NCI-H146 (cell line): ENCODE results near the gene HIRA.
"Not testable (repeated sequence)": the region's sequence is repeated elsewhere in the genome, so short reads cannot be mapped to it uniquely, and the experiment has no call there.

Source experiments
- DNase-seq: peaks from one replicate; lab custom pipeline; 2025; lab: John Stamatoyannopoulos, UW

The HIRA gene

DNA sequence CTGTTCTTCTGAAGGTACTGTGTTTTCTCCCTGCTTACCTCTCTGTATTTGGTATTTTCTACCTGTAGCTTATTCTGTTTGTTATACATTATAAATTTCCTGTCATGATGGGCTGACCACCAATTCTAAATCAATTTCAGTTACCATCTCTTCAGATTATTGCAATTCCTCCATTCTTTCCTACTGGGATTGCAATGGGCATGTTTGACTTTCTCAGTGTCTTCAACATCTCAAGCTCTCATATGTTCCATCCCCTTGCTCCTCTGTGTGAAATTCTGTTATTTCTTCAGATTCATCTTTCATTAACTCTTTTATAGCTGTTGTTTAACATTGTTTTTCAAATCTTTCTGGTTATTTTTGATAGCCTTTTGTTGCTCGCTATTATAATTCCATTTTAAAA lies 31.5 kb upstream of the HIRA start:
- no peak for DNase-seq

DNA sequence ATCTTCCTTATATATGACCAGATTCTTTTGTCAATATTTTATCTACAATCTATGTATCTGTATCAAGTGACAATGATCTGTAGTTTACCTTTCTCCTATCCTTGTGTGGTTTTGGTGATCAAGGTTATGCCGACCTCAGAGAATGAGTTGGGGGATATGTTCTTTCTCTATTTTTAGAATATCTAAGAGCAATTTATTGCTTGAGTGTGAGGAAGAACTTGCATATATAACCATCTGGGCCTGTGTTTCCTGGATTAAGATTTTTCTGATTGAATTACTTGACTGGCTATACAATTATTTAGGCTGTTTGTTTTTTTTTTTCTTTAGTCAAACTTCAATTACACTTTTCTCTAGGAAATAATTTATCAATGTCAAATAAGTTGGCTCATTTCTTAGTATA lies 30.0 kb upstream of the HIRA start:
- DNase-seq: no peak

DNA sequence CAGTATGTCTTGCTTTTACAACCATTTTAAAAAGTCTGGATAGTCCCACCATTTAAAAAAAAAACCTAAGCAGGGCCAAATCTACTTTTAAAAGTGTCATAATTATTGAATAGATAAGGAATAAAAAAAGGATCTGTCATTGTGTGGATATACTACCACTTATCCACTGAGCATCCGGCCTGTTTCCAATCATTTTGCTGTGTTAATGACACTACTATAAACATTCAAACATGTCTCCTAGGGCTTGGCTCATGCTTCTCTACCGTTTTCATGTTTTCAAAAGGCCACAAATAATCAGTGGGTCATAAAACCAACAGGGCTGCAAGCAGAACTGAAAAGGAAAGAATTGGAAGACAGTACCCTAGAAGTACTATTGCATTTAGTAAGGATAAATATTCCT lies 28.5 kb upstream of the HIRA start:
- DNase-seq: no peak

DNA sequence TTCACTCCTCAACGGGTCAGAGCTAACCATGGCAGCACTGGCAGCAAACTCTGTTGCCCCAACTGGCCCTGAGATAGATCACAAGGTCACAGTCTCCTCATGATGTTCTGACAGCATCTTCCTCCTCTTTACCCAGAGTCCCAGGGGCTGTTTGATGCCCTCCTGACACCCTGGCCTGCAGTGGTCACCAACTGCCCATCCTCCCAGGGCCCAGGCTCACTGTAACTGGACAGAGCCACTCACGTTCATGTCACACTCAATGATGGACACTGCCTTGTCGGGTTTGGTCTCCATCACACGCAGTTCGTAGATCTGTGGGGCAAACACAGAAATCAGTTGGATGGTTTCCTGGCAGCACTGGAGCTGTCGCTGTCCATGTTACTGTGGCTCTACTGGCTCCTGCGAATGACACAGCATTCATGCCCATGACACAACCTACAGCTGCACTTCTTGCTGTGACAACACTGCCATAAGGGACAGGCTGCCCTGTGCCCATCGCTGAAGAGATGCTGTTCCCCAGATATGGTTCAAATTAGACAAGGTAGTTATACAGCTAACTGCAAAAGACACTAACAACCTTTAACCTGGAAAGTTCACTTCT lies 26.4 kb upstream of the HIRA start:
- no peak for DNase-seq

DNA sequence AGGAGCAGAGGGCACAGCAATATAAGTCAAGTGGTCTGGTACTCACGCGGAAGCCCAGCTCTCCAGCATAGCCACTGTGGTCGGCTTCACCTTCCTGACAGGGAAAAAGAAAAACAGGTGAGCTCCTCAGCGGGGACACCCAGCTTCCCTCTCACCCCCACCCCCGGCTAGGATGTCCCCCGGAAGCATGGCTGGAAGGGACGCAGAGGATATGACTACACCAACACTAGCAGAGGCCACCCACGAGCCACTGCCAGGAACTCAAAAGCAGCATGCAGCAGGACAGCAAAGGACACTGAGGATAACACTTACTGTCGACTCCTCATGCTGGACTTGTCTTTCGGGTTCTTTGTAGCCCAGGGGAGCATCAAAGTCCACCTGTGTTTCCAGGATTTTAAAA lies 25.0 kb upstream of the HIRA start:
- no peak for DNase-seq

DNA sequence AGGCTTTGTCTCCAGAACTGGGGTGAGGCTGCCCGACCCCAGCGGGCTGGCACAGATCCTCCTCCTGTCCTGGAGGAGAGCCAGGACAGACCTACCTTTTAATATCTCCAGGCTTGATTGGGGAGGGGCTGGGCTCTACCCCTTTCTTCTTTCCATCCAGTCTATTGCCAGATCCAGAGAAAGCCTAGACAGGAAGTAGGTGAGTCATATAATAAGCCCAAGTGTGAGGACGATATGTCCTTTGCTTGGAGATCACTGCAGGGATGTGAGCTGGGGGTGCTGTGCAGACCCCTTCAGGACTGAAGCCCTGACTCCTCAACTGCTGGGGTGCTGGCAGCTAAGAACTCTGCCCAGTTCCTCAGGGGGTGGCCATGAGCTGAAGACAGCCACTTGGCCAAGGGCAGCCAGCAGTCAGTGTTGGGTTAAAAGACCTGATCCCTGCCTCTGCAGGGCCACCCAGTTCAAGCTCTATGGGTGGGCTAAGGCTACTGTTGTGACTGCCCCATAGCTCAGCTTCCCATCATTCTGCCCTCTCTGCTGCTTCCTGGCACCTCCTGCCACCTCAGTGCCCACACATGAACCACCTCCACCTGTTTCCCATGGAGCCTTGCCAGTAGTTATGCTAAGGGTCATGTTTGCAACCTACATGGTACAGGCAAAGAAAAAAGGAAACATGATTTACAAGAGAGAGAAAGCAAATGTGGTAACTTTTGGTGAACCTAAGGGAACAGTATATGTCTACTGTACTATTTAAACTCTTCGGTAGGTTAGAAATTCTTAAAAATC lies 24.2 kb upstream of the HIRA start:
- no peak for DNase-seq

DNA sequence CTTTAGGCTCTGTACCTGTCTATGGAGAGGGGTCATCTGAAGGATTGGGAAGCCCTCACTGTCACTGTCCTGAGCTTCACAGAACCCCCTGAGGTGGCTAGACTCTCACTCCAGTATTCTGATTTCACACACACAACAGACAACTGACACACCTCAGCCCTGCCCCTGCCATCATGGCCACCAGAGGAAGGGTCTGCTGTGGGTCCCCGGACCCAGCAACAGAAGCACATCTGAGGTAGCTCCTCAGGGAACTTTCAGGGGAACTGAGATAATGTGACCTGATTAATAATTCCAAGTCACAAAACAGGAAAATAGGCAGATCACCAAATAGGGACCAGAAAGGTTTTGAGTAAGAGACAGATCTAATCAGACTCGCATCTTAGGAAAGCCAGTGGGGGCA lies 23.5 kb upstream of the HIRA start:
- DNase-seq: no peak

DNA sequence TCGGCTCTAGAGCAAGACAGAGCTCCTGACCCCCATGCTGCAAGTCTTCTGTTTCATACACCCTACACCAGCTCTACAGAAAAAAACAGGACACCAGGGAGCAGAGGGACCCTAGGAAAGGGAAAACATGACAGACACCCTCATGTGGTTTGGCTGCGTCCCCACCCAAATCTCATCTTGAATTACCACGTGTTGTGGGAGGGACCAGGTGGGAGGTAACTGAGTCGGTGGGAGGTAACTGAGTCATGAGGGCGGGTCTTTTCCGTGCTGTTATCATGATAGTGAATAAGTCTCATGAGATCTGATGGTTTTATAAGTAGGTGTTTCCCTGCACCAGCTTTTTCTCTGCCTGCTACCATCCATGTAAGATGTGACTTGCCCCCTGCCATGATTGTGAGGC lies 22.6 kb upstream of the HIRA start:
- no peak for DNase-seq

DNA sequence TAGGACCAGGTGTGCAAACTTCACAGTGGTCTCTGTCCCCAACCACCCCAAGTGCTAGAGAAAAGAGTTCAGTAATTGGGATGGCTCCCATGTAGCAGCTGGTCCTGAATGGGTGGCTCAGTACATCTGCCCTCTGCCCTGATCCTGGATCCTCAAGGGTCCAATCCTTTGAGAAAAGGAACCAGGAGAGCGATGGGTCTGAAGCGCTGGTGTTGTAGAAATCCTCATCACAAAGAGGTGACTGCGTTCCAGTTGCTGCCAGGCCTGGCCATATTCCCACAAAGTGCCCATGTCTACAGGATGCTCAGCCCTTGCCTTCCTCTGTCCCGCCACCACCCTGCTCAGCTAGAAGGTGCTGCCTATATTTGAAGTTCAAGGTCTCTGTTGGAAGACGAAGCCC lies 22.2 kb upstream of the HIRA start:
- no peak for DNase-seq

DNA sequence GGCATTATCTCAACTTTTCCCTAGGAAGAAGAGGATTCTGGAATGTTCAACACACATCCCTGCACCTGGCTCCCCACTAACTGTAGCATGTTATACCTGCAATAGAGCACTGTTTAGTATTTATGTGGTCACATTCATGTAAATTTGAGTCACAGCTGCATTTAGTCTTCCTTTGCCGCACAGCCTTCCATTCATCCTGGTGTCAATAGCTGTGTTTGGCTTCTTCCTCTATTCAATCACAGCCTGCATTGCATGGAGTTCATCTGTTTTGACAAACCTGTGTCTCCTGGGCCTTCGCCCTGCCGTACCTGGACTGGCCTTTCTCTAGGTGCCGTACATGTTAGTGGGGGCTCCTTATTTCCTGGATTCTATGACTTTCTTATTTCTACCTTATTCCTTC lies 20.0 kb upstream of the HIRA start:
- no peak for DNase-seq

DNA sequence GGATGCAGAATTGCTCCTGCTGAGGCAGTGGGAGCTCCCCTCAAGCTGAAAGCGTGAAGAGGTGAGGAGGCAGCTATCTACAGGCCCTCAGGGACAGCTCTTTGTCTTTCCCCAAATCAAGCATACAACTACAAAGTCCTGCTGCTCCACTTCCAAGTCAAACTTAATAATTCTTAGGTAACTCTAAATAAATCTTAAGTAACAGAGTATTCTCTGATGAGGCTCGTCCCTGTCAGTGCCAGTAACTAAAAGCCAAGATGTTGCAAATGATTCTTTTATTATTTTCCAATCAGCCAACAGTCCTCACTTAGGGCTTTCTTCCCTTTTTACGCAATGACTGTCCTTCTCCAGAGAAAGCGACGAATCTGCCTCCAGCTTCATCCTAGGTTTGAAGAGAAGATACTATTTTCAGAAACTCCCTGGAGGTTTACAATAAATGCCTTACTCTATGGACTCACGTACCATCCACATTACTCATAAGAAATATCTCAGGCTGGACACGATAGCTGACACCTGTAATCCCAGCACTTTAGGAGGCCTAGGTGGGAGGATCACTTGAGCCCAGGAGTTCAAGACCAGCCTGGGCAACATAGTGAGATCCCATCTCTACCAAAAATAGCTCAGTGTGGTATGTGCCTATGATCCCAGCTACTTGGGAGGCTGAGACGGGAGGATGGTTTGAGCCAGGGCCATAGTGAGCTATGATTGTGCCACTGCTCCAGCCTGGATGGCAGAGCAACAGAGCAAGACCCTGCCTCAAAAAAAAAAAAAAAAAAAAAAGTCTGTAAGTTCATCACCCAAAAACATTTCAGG lies 19.0 kb upstream of the HIRA start:
- no peak for DNase-seq

DNA sequence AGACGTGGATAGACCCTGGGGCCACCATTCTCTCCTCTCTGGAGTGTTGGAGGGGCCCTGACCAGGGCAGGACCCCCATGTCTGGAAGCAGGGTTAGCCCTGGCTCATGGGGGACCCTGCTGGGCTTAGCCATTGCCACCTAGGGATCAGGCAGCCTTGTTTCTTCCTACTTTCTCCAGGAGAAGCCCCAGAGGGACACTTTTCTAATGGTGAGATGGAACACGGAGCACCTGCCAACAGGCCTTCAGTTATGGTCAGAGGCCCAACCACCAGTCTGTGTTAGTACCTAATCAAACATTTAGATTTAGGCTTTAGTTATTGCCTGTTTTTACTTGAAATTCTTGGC lies 17.9 kb upstream of the HIRA start:
- no peak for DNase-seq

DNA sequence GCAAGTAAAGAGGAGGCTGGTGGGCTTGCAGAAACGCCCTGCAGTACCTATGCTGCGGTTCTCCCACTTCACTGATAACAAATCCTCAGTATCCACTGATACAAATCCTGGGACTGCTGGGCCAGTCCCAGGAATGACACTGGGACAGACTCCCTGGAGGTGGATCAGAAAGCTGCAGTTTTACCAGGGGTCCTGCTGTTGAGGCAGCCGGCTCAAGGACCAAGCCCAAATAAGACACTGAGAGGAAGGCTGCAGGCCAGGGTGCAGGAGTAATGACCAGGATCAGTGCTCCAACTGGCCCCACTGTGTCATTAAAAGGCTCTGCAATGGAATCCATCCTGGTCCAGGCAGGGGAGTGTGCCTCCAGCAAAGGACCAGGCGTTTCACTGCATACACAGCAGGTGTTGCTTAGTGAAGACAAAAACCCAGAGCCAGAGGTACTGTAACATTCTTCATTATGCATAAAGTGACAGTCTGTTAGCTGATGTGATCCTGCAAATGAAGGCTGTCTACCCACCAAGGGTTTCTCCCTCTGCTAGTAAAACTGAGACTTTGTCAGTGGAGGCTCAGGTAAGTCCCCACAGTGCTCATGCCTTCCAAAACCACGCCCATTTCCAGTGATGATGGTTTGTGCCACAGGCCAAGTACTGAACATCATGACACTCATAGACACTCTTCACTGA lies 17.3 kb upstream of the HIRA start:
- no peak for DNase-seq

DNA sequence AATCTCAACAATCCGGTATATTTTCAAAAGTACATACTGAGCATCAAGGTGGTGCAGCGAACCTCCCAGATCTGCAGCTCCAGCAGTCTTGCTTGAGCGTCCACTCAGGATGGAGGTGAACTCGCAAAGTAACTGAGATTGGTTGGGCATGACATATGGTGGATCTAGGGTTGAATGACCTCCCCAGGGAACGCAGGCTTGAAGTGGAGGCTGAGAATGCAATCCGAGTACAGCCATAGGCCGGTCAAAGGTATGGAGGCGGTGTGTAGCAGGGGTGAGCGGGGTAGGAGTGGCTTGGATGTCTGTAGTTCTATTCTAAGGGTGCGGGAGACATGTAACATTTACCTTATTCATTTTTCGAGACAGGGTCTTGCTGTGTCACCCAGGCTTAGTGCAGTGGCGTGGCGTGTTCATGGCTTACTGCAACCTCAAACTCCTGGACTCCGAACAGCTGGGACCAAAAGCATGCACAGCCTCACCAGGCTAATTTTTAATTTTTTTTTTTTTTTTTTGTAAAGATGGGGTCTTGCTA lies 16.6 kb upstream of the HIRA start:
- DNase-seq: peak; percentile 44

DNA sequence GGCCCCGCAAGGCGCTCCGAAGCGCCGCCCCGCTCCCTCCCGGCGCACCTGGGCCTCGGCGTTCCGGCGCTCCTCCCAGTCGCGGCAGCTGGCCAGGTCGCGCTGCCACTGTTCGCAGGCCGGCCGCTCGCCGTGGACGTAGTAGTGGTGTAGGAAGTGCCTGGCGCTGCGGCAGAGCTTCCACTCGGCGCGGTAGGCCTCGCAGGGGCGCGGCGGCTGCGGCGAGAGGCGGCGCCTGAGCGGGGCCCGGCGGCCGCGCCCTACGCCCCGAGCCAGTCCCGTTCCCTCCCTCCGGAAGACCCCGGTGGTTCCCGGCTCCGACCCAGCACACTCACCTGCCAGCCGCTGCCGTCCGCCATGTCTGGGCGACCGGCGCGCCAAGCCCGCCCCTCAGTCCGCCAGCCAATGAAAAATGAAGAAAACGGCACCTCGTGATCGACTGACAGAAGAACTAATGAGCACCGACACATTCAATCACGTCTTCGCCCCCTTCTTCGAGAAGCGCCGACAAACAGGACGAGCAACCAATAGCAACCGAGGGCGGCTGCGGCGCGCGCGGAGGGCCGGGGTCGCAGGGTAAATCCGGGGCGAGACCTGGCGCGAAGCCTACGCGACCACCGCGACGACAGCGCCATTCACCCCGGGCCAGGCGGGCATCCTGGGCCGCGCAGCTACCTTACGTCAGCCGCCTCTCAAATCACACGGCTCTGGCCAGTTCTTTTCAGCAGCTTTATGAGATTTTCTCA lies 16.0 kb upstream of the HIRA start, which contains the start of gene C22orf39:
Gene C22orf39, minus strand, starts transcription at position 382 of the 746 bp plus-strand sequence. Its CDS starts 23 bp downstream, at position 359.
- DNase-seq: peak; percentile 92

DNA sequence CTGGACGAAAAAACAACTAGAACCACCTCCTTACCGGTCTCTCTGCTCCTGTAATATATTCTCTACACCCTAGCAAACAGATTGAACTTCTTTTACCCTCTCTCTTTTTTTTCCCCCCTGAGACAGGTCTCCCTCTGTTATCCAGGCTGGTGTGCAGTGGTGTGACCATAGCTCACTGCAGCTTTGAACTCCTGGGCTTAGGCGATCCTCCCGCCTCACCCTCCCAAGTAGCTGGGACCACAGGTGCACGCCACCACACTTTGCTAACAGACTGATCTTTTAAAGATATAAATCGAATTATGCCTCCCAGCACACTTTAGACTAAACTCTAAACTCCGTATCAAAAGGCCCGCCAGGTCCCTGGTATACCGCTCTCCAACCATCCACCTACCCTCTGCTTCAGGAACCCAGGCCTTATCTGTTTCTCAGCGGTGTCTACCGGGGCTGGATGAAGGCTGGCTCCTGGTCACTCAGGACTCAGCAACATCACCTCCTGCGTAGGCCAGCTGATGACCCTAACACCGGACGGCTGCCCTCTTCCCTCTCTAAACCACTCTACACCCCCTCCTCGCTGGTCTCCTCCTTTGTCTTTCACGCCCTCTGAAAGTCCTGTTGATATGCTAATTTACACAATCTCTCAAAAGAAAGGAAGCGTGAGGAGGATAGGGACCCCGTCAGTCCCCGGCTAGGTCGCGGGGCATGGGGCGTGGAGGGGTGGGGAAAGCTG lies 15.2 kb upstream of the HIRA start:
- DNase-seq: peak; percentile 66

DNA sequence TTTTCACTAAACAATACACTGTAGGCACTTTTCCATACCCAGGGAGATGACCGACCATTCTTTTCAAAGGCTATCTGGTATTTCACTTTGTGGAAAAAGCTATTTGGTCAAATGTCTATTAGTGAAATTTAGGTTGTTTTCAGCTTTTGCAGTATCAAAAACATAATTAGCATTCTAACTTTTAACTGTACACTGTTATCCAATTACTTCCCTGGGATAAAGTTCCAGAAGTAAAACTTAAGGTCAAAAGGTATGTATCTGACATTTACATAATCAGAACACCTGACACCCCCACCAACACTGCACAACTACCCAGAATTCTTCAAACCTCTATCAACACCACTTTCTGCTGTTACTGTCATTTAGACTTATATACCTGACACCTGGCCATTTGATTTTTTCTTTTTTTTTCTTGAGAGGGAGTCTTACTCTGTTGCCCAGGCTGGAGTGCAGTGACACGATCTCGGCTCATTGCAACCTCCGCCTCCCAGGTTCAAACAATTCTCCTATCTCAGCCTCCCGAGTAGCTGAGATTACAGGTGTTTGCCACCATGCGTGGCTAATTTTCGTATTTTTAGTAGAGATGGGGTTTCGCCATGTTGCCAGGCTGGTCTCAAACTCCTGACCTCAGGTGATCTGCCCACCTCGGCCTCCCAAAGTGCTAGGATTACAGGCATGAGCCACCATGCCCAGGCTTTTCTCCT lies 13.9 kb upstream of the HIRA start:
- not testable (repeated sequence) for DNase-seq

DNA sequence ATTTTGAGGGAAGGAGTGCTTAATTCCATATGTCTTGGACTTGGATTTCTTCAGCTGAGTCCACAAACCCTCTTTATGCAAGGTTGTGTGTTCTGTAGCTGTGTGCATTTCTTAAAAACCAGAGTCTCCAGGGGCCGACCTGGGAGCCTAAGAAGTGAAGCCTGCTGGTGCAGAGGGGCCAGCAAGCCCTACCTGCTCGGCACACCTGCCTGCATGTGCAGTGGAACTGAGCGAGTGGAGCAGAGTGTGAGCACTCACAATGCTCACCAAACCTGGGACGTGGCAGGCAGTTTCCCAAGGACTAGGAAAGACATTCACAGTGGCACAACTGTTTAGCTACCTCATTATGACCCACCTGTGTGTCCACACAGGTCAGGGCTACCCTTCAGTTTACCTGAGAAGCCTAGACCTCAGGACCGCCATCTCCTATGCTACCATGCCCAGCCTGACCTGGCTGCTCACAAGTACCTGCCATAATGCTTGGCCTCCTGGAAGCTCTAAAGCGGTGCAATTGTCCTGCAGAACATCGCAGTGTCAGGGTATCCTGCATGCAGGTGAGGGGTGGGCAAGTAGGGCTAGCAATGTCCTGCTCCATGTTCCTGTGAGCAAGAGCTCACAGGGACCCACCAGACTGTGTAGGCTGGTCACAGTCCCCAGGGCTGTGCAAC lies 12.1 kb upstream of the HIRA start:
- no peak for DNase-seq

DNA sequence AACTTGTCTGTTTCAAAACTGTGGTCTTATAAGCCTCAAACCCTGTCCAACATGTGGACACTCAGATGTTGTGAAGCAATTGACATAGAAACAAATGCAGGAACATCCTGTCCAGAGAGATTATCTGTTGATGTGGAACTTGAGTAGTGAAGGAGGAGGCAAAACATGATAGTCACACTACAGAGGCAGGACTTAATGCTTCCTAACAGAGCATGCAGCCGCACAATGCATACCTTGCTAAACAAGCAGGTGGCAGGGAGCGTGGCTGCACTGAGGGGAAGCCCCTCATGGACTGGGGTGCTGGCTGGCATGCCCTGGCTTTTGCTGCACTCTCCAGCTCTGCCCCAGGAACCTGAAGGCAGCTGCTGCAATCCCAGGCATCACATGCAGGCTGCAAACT lies 10.6 kb upstream of the HIRA start:
- no peak for DNase-seq
